GM18519 (cell line): ENCODE data around the gene CCDC177.

Source experiments
- ATAC-seq: cut with Tn5 transposase; IDR thresholded peaks from one replicate; pipeline ENCODE4 v1.9.1; 2021; ENCODE audit warnings: mild to moderate bottlenecking, moderate library complexity; ENCODE audit not compliant: unreplicated experiment, low FRiP score

CCDC177 gene

DNA sequence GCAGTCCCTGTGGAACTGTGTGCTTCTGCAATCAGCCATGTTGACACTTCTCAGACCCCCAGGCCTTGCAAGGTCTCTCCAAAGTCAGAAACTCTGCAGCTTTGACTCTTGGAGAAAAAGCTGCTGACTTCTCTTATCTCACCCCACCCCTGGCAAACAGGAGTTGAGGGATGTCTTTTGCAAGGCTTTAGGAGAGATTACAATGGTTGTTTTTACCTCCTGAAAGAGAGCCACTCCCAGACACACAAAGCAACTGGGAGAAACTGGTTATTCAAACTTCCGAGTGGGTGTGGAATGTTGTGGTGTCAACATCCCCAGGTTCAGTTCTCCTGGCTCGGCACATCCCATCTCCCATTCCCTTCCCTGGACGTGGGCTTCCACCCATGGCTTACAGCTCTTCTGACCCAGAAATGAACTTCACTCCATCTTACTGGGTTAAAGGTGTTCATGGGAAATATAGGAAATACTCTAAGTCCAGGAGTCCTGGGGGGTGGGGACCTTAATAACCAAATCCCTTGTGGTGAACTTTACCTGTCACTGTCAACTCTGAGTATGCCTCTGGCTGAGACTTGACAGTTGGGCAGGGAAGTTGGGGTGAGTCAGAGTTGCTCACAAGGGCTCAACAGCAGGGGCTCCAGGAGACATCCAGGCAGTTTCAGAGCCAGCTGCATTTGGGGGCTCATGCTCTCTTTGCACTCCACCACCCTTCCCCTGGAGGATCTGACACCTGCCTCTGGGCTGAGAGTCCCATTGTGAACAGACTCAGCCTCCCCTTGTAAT lies 41.9 kb downstream of the CCDC177 start:
- ATAC-seq = no peak

GRCh38 chr14:69531135-69531534 lies 43.5 kb downstream of the CCDC177 start:
- no peak for ATAC-seq

GRCh38 chr14:69530095-69530494 lies 44.6 kb downstream of the CCDC177 start:
- ATAC-seq = no peak

GRCh38 chr14:69529563-69529962 lies 45.1 kb downstream of the CCDC177 start:
- ATAC-seq = no peak

DNA sequence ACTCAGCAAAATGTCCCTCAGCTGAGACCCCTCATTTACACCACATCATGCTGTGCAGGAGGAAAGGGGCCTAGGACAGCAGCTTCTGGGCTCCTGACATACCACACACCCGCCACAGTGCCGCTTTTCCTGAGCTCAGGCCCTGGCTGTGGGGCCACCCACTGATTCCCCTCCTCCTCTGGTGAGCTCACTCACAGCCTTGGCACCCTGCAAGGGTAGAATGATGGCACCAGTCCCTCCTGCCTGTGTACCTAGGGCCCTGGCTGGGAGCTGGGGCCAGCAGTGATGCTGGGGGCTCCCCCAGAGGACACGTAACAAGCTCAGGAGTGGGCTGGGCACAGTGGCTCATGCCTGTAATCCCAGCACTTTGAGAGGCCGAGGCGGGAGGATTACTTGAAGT lies 45.7 kb downstream of the CCDC177 start:
- ATAC-seq = no peak

- ATAC-seq = no peak
Measured at GRCh38 chr14:69528143-69528542, 46.5 kb downstream of the CCDC177 start.

DNA sequence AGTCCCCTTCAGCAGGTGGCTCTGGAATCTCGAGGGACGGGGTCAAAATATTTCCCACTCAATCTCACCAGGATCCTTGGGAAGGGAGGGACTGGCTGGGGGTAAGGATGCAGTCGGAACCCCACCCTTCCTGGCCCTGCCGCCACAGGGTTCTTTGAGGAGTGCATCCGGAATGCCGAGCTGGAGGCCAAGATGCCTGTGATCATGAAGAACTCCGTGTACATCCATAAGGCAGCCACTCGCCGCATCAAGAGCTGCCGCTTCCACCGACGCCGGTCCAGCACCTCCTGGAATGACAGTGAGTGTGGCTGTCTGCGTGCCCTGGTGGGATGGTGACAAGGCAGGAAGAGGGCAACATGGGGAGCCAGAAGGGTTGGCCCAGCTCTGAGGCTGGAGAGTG lies 47.0 kb downstream of the CCDC177 start:
- ATAC-seq = no peak

DNA sequence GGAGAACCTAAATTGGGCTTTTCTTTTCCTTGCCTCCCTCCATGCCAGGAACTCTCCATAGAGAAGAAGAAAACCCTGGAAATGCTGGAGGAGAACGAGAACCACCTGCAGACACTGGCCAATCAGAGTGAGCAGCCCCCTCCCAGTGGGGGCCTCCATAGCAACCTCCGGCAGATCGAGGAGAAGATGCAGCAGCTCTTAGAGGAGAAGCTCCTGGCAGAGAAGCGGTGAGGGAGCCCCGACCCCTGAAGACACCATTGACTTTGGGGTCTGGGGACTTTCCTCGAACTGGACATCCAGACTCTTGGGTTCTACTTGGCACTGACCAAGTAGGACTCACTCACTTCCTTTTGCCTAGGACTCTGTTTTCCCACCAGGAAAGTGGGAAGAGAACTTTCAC lies 48.8 kb downstream of the CCDC177 start:
- no peak for ATAC-seq

- no peak for ATAC-seq
Measured at GRCh38 chr14:69522026-69522425, 52.6 kb downstream of the CCDC177 start.
